ENCODE data around the gene GBP3. TPM values are rescaled to one million over a fixed set of nuclear protein-coding genes. Genes with fewer than 3 reads are reported as not detected.

The GBP3 gene
- total and polyA plus RNA-seq, 10 of the 15 experiments (the other 5 are each of a cell fraction or from before 2014, with no cell fraction given) = 0.21 to 3.1 (median 1.7) TPM

DNA sequence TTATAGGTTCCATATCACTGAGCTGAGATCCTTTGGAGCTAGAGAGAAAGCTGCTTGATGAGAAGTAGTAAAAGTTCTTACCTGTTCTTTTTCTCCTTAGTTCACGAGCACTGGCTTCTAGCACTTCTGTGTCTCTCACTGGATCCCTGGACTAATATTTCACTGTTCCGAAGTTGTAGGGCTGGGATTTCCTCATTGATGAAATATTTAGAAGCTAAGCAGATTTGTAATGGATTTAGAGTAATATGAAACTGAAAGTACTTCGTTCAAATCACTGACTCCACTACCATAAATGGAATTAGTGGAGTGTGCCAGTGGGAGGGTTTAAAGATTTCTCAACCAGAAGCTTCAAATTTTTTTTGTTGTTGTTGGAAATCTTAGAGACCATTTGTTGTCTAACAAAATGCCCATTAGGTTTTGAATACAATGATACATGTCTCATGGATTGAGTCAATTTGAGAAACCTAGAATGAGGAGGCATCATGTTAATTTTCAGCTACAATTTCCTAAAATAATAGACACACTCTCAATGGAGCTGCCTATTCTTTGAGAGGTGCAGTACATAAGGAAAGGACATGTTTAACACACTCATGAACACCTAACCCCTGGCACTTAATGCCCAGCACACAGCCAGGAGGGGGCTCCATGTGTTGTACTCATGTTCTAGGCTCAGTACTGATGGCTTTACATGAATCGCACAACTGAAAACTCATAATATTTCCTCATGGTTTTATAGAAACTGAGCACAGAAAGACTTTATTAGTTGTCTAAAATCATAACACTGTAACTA, 42.6 kb upstream of the GBP3 start, which contains the start of gene GBP1:
GBP1 (minus strand) TSS at position 130 of the 790 bp plus-strand sequence. CDS start 1,974 bp downstream, outside the sequence.
- in situ Hi-C loops (cut with MboI) = no loop called here
- Histone ChIP-seq H2AFZ (ENCODE audit: control insufficient read depth, low read depth, low read length) (peak within 1 kb of the TSS; percentile 92), H3K79me2 (ENCODE audit: control insufficient read depth, insufficient read depth, low read length) (peaks cover 9% of the 10 kb centered on the region), H3K27ac (ENCODE audit: control insufficient read depth, insufficient read depth) (peak within 1 kb of the TSS; percentile 94), H3K4me3 (peak within 1 kb of the TSS; percentile 80), H3K4me2 (ENCODE audit: control insufficient read depth, insufficient read depth) (peak within 1 kb of the TSS; percentile 82), H3K36me3 (ENCODE audit: control insufficient read depth in 2 of 2, insufficient read depth in 2 of 2, low read length in 1 of 2) (no peaks in the 10 kb centered on the region; a peak in 1 of 4 replicates), H3K4me1 (ENCODE audit: control insufficient read depth, insufficient read depth, low read length) (no peaks in the 10 kb centered on the region), H4K20me1 (ENCODE audit: control insufficient read depth, insufficient read depth) (no peaks in the 10 kb centered on the region), H3K27me3 (replicated peaks in 1 of 2; ENCODE audit: control insufficient read depth in 2 of 2, insufficient read depth in 2 of 2, low read length in 1 of 2) (no peaks in the 10 kb centered on the region), H3K9ac (ENCODE audit: control insufficient read depth, insufficient read depth, low read length) (peak within 1 kb of the TSS; percentile 85), H3K9me3 (replicated peaks; ENCODE audit: control insufficient read depth, insufficient read depth, low read length) (no peaks in the 10 kb centered on the region)
- 14% methylated on average over 4 of the region's 4 CpGs for WGBS (ENCODE audit: insufficient coverage, insufficient replicate concordance, low lambda C conversion rate, missing lambda C conversion rate)
- ChIA-PET RAD21 (ENCODE audit: unreplicated experiment) (interaction anchor here (0.9 to 1.8 kb wide), 5 partner anchors 16 to 81 kb away, joined by 3 to 5 read pairs (median 4); no protein-coding TSS in a partner anchor), SMC1A (ENCODE audit: uncharacterized antibody, unreplicated experiment) (interaction anchor here (0.5 to 2.2 kb wide), 10 partner anchors 12 to 293 kb away, joined by 3 to 9 read pairs (median 3); partner anchors contain the start of gene GBP3), CTCF (interaction anchor here (1.0 to 1.4 kb wide), 3 partner anchors 21 to 388 kb away, joined by 3 to 4 read pairs (median 3); no protein-coding TSS in a partner anchor), POLR2A (no interaction called here)
- FAIRE-seq (no peak), DNase-seq (ENCODE audit: low read depth, low spot score) (no peak), ATAC-seq (peak; percentile 80)
- no peak for TF ChIP-seq ATF7 (IDR thresholded peaks at IDR 0.05; ENCODE audit: low read depth)
- no peak for TF ChIP-seq RCOR1 (conservative IDR thresholded peaks at IDR 0.05; ENCODE audit: low read depth, low read length)
- TF ChIP-seq POLR2AphosphoS5 (IDR thresholded peaks at IDR 0.05; ENCODE audit: low read length) = 0 out of 2 replicates have a peak, but pooled peaks have one; percentile 33
- no peak for TF ChIP-seq HDAC6 (IDR thresholded peaks at IDR 0.05; ENCODE audit: unreplicated experiment)
- peak in 1 of 2 experiments; percentile 84; a peak in 2 of 4 replicates for TF ChIP-seq SRF (IDR thresholded peaks at IDR 0.05; ENCODE audit: low read depth in 2 of 2, low read length in 2 of 2)
- no TSS peak for BruUV-seq (replicated peaks)
- intact Hi-C loops (cut with micrococcal nuclease; ENCODE audit: unreplicated experiment) = no loop called here
